NCI-H82 treated with DMSO at 0.1 percent for 48 hours (cell line): ENCODE data around the gene TGFB1I1.
"Not testable (repeated sequence)": the region's sequence is repeated elsewhere in the genome, so short reads cannot be mapped to it uniquely, and the experiment has no call there.

ENCODE experiments used
- DNase-seq: peaks from one replicate; lab custom pipeline; 2025; ENCODE audit not compliant: unreplicated experiment; lab: John Stamatoyannopoulos, UW

The TGFB1I1 gene

GRCh38 chr16:31513126-31513525 is 41.2 kb downstream of the TGFB1I1 start:
- DNase-seq: no peak

DNA sequence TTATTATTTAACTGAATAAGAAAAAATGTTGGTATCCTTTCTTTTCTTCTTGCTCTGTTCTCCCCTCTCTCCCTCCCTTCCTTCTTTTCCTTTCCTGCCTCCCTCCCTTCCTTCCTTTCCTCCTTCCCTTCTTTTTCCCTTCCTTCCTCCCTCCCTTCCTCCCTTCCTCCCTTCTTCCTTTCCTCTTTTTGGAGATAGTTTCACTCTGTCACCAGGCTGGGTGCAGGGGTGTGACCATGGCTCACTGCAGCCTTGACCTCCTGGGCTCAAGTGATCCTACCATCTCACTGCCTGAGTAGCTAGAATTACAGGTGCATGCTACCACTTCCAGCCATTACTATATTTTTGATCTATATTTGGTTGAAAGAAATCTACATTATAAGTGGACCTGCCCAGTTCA is 41.9 kb downstream of the TGFB1I1 start:
- DNase-seq: no peak

DNA sequence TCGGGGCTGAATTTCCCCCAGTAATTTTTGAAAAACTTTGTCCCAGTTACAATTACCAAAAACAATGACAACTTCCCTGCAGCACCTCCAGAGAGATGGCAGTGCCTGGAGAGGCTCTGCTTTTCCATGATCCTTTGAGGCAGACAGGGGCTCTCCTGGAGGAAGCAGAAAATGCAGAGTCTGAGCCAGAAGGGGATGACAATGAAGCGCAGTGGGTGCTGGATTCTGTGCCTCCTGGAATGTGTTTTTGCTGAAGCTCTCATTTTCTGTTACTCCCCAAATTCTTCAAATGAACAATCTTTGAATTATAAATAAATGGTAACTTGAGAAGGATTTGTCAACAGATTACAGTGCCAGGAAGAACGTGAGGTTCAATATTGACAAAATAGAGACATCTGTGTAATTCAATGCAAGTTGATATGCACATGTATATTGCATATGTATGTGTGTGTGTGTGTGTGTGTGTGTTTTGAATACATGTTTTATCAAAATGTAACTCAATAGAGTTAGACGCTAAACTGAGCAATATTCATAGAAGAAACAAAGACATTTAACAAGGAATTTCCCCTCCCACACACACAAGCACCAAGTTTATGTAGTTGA is 45.9 kb downstream of the TGFB1I1 start:
- no peak for DNase-seq

DNA sequence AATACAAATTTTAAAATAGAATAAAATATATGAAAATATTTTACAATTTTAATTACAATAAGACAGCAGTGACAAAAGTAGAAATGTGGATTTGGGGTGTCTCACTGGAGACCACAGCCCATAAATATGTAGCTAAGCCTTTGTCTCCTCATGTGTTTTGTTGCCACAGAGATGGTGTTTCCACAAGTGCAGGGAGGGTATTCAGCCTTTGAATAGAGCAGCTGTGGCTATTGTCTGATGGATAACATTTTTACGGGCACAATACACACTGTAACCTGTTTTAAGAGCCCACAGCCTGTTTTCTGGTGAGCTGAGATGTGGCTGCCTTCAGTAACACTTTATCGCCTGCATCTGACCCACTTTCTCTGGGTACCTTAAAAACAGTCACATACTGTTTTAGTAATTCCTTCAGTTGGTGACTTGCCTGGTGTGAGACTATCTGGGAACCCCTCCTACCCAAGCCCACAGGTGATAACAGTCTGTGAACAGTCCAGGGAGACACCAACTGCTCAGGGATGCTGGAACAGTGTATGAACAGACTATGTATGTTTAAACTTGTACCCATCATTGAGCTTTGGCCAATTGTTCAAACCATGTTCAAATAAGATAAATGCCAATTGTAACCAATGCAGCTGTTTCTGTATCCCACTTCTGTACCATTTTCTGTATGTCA is 47.9 kb downstream of the TGFB1I1 start:
- DNase-seq: no peak

- DNase-seq: no peak
Measured at GRCh38 chr16:31521368-31521767, 49.4 kb downstream of the TGFB1I1 start.

DNA sequence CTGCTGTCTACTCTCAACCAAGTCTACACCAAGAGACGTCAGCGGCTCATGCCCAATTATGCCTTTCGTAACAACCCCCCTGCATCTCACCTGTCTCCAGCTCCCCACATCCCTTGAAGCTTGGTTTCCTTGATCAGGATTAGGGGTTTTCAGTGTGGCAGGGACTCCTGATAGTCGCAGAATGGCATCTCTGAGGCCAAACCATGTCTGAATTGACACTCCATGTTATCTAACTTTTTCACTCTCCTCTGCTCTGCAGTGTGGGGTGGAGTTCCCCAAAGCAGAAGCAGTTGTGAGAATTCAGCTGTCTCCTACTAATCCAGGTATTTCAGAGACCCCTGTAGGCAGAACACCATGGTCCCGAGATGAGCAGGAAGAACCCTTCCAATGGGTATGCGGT is 50.1 kb downstream of the TGFB1I1 start:
- no peak for DNase-seq

GRCh38 chr16:31523768-31524167 is 51.8 kb downstream of the TGFB1I1 start:
- not testable (repeated sequence) for DNase-seq

GRCh38 chr16:31525113-31525512 is 53.2 kb downstream of the TGFB1I1 start:
- no peak for DNase-seq
